Spleen (tissue), 7 donors: ENCODE measurements around the gene MRPL36.

Experiments
- CTCF ChIP-seq, 11 experiments: fragments of 200-600 bp in 7 of 11; fragments of 450-650 bp in 4 of 11; sonication (generic) in 4 of 11; IDR thresholded peaks in 8 of 11; conservative IDR thresholded peaks in 3 of 11; 1 replicate in 7 of 11; 2 replicates in 4 of 11; pipeline versions ENCODE4 v1.4.0 to v1.8.0; 2016 to 2021; ENCODE audit warnings: antibody characterized with exemption in 11 of 11, inconsistent platforms in 4 of 11, mild to moderate bottlenecking in 1 of 11
- POLR2A ChIP-seq, 3 donors: fragments of 450-650 bp; IDR thresholded peaks; one replicate each; pipeline ENCODE4 v1.5.1; 2017; ENCODE audit warnings: antibody characterized with exemption in 3 of 3, mild to moderate bottlenecking in 1 of 3
- POLR2AphosphoS5 ChIP-seq, 3 donors: sonication (generic); formaldehyde crosslinking; IDR thresholded peaks; one replicate each; pipeline ENCODE4 v1.5.1; 2017; ENCODE audit warnings: antibody characterized with exemption in 3 of 3
- donor health status: DM: no; HTN: no; CAD: no; lungs with moderate emphysema.
- donor health status: DM: no; HTN: no; CAD: no.
- donor health status: DM: no; HTN: no; CAD: no.

DNA sequence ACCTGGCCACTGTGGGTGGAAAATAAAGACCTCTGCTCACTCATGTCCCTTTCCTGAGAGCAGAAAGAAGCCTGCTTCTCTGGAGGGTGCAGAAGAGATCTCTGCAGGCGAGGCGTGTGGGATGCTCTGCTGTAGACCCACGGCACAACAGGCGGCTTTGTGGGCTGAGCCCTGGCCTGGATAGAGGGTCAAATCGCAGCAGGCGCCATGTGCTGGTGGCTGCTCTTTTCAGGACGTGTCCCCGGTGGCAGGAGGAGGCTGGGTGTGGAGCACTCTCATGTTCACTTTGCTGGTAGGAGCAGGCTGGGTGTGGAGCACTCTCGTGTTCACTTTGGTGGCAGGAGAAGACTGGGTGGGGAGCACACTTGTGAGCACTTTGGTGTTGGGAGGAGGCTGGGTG is 48.0 kb upstream of the MRPL36 start:
- TF ChIP-seq POLR2A (IDR thresholded peaks at IDR 0.05): no peak
- no peak for TF ChIP-seq CTCF (IDR thresholded peaks at IDR 0.05 in 8 of 11, conservative IDR thresholded peaks at IDR 0.05 in 3 of 11)
- TF ChIP-seq POLR2AphosphoS5 (IDR thresholded peaks at IDR 0.05): no peak
